Measurements from ENCODE around the gene PRDM2. TPM values are rescaled to one million over a fixed set of nuclear protein-coding genes. Genes with fewer than 3 reads are reported as not detected.

The PRDM2 gene
- total and polyA plus RNA-seq, 10 donors = 12.0 to 75.7 (median 57.4) TPM

DNA sequence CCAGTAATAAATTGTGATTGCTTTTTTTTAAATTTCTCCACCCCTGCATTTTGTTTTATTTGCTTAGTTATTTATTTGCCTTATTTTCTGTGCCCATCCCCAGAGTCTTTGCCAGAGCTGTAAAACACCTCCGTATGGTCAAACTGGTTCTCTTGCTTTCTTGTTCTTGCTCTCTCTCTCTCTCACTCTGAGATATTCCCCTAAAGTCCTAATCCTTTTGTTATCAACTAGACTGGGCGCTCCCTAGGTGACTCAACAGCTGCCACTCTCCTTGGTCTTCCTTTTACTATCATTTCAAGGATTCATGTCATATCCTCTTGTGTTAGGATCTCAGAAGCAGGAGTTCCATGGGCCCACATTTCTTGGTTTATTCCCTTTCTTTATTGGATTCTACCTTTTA is 160.0 kb downstream of the PRDM2 start:
- Histone ChIP-seq H3K36me3 (no peaks in the 10 kb centered on the region), H3K4me3 (no peak overlapping the region), H3K9me3 (peaks cover 0 to 38% (median 25%) of the 10 kb centered on the region in 8 donors), H3K27ac (no peak overlapping the region), H3K4me1 (no peaks in the 10 kb centered on the region), H3K27me3 (replicated peaks in 1 of 7) (peaks cover 0 to 96% (median 27%) of the 10 kb centered on the region in 7 donors)
- DNase-seq = no peak
- TF ChIP-seq, protein P1, sequence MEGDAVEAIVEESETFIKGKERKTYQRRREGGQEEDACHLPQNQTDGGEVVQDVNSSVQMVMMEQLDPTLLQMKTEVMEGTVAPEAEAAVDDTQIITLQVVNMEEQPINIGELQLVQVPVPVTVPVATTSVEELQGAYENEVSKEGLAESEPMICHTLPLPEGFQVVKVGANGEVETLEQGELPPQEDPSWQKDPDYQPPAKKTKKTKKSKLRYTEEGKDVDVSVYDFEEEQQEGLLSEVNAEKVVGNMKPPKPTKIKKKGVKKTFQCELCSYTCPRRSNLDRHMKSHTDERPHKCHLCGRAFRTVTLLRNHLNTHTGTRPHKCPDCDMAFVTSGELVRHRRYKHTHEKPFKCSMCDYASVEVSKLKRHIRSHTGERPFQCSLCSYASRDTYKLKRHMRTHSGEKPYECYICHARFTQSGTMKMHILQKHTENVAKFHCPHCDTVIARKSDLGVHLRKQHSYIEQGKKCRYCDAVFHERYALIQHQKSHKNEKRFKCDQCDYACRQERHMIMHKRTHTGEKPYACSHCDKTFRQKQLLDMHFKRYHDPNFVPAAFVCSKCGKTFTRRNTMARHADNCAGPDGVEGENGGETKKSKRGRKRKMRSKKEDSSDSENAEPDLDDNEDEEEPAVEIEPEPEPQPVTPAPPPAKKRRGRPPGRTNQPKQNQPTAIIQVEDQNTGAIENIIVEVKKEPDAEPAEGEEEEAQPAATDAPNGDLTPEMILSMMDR (IDR thresholded peaks at IDR 0.05 in 8 of 11, conservative IDR thresholded peaks at IDR 0.05 in 3 of 11) = no peak
- TF ChIP-seq POLR2A (IDR thresholded peaks at IDR 0.05) = no peak
- TF ChIP-seq POLR2AphosphoS5 (IDR thresholded peaks at IDR 0.05) = no peak
- intact Hi-C loops (cut with DNase I; ENCODE audit: low total_unique reads) = no loop called here
- WGBS, 5 donors = 60 to 72% (median 65%) methylated on average over 2 of the region's 2 CpGs

DNA sequence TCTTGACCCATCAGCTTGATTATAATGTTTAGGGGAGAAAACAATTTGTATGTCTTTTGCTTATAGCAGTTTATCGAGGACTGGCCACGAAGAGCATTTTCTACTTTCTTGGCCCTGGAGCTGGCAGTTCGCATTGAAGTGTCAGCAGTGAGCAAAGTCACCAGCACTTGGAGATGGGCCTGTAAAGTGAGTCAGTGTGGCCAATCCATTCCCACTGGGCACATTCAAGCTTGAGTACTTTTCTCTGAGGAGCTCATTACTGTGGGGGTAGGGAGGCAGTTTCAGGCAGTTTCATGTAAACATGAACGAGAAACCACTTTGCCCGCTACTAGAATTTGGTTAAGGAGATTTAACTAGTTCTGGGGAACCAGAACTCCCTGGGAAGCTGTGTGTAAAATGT is 164.8 kb downstream of the PRDM2 start:
- intact Hi-C loops (cut with DNase I; ENCODE audit: low total_unique reads) = no loop called here
- TF ChIP-seq POLR2AphosphoS5 (IDR thresholded peaks at IDR 0.05) = no peak
- TF ChIP-seq POLR2A (IDR thresholded peaks at IDR 0.05) = no peak
- TF ChIP-seq, protein P1 (IDR thresholded peaks at IDR 0.05 in 8 of 11, conservative IDR thresholded peaks at IDR 0.05 in 3 of 11) = no peak
- Histone ChIP-seq H3K36me3 (no peaks in the 10 kb centered on the region), H3K27ac (no peak overlapping the region), H3K9me3 (no peaks in the 10 kb centered on the region), H3K27me3 (replicated peaks in 1 of 7) (peaks cover 0 to 97% (median 26%) of the 10 kb centered on the region in 7 donors), H3K4me3 (no peak overlapping the region), H3K4me1 (no peaks in the 10 kb centered on the region)
- no peak for DNase-seq
- WGBS, 5 donors = 82 to 92% (median 85%) methylated on average over 5 of the region's 5 CpGs

DNA sequence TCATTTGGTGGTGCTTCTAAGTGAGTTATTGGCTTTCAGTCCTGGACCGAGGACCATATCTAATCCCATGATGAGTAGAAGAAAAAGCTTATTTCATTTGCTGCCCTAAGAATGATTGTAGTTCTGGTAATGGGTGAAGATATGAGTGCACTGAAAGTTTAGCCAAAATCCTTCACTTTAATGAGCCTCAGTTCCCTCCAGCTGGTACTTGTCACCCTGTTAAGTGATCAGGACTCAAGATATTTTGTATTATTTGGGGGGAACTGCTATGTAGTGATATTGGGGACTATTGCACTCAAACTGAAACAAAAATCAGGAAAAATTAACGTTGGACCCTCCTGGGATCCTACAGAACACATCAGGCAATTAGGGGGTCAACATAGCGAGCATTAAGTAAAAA is 165.9 kb downstream of the PRDM2 start:
- H3K9me3 ChIP-seq = peaks cover 0 to 4% (median 0%) of the 10 kb centered on the region in 8 donors
- TF ChIP-seq POLR2AphosphoS5 (IDR thresholded peaks at IDR 0.05) = no peak
- no peak for TF ChIP-seq POLR2A (IDR thresholded peaks at IDR 0.05)
- TF ChIP-seq, protein P1 (IDR thresholded peaks at IDR 0.05 in 8 of 11, conservative IDR thresholded peaks at IDR 0.05 in 3 of 11) = no peak
- no peak for DNase-seq
- WGBS, 5 donors = 53 to 65% (median 60%) methylated on average over 3 of the region's 3 CpGs
- intact Hi-C loops (cut with DNase I; ENCODE audit: low total_unique reads) = no loop called here
- H3K4me1 ChIP-seq = no peaks in the 10 kb centered on the region
- H3K27me3 ChIP-seq (replicated peaks in 1 of 7) = peaks cover 0 to 96% (median 17%) of the 10 kb centered on the region in 7 donors
- H3K36me3 ChIP-seq = no peaks in the 10 kb centered on the region
- no peak overlapping the region for H3K4me3 ChIP-seq
- H3K27ac ChIP-seq = no peak overlapping the region

DNA sequence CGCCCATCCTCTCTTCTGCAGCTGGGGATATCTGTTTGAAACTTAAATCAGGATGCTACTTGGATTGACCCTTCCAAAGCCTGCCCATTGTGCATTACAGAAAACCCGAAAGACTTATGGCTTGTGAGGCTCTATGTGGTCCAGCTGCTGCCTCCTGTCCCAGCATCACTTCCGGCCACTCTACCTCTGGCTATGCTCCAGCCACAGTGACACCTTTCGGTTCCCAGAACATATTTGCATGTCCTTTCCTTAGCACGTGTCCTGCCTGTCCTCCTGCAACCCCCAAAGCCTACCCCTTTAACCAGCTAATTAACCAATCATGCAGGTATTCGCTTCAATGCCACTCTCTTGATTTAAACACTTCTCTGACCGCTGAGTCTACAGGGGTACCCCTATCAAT is 167.6 kb downstream of the PRDM2 start:
- H3K4me3 ChIP-seq = no peak overlapping the region
- H3K27me3 ChIP-seq (replicated peaks in 1 of 7) = peaks cover 0 to 96% (median 10%) of the 10 kb centered on the region in 7 donors
- TF ChIP-seq POLR2AphosphoS5 (IDR thresholded peaks at IDR 0.05) = no peak
- TF ChIP-seq, protein P1 (IDR thresholded peaks at IDR 0.05 in 8 of 11, conservative IDR thresholded peaks at IDR 0.05 in 3 of 11) = no peak
- TF ChIP-seq POLR2A (IDR thresholded peaks at IDR 0.05) = no peak
- H3K27ac ChIP-seq = no peak overlapping the region
- no peaks in the 10 kb centered on the region for H3K4me1 ChIP-seq
- H3K36me3 ChIP-seq = no peaks in the 10 kb centered on the region
- WGBS, 5 donors = 69 to 84% (median 75%) methylated on average over 7 of the region's 7 CpGs
- peaks cover 0 to 10% (median 0%) of the 10 kb centered on the region in 8 donors for H3K9me3 ChIP-seq
- no peak for DNase-seq
- intact Hi-C loops (cut with DNase I; ENCODE audit: low total_unique reads) = no loop called here

Data from spleen (tissue), 11 donors.